Stomach (tissue), 9 donors: ENCODE data around the gene NME1. TPM values are rescaled to one million over a fixed set of nuclear protein-coding genes. Genes with fewer than 3 reads are reported as not detected.
A peak's percentile ranks its signal among the peaks of the same experiment; 100 is the strongest.
"Not testable (repeated sequence)": the region's sequence is repeated elsewhere in the genome, so short reads cannot be mapped to it uniquely, and the experiment has no call there.

Source experiments
- DNase-seq, 2 donors: peaks; one replicate each; pipeline versions ENCODE4 v3.0.0 to v3.0.0-alpha.2; 2013 to 2019
- H3K27ac ChIP-seq, 5 donors: fragments of 200-600 bp in 4 of 5; sonication (generic) in 4 of 5; one replicate each; pipeline ENCODE4 v1.5.1; 2013 to 2019; ENCODE audit warnings: mild to moderate bottlenecking in 1 of 5, moderate library complexity in 1 of 5
- H3K27me3 ChIP-seq, 3 donors: fragments of 200-600 bp; sonication (generic); one replicate each; pipeline ENCODE4 v1.5.1; 2017 to 2019; ENCODE audit warnings: mixed run types in 1 of 3
- H3K36me3 ChIP-seq, 4 donors: fragments of 200-600 bp; sonication (generic); 1 replicate in 3 of 4; 2 replicates in 1 of 4; pipeline ENCODE4 v1.5.1; 2016 to 2019
- H3K4me1 ChIP-seq, 4 donors: fragments of 200-600 bp; sonication (generic); one replicate each; pipeline ENCODE4 v1.5.1; 2016 to 2019
- H3K4me3 ChIP-seq, 4 donors: fragments of 200-600 bp; sonication (generic) in 3 of 4; one replicate each; pipeline ENCODE4 v1.5.1; 2016 to 2019; ENCODE audit warnings: mild to moderate bottlenecking in 1 of 4
- H3K9me3 ChIP-seq, 4 donors: fragments of 200-600 bp; sonication (generic); one replicate each; pipeline ENCODE4 v1.5.1; 2016 to 2019
- CTCF ChIP-seq, 7 experiments: fragments of 450-650 bp in 4 of 7; fragments of 200-600 bp in 3 of 7; sonication (generic) in 3 of 7; IDR thresholded peaks; one replicate each; pipeline ENCODE4 v1.5.1; 2016 to 2019; ENCODE audit warnings: antibody characterized with exemption in 7 of 7, control low read depth in 2 of 7, mild to moderate bottlenecking in 1 of 7
- EP300 ChIP-seq: sonication (generic); formaldehyde crosslinking; IDR thresholded peaks from one replicate; pipeline ENCODE4 v1.6.1; 2017; ENCODE audit warnings: antibody characterized with exemption
- POLR2A ChIP-seq, 4 donors: fragments of 450-650 bp; IDR thresholded peaks; one replicate each; pipeline ENCODE4 v1.6.1; 2016; ENCODE audit warnings: antibody characterized with exemption in 4 of 4, control low read depth in 2 of 4, mild to moderate bottlenecking in 1 of 4, moderate library complexity in 1 of 4
- POLR2AphosphoS5 ChIP-seq, 3 donors: sonication (generic); formaldehyde crosslinking; IDR thresholded peaks; one replicate each; pipeline ENCODE4 v1.6.1; 2016; ENCODE audit warnings: antibody characterized with exemption in 3 of 3
- WGBS, 5 donors: extraction: QIAGEN DNeasy Blood & Tissue Kit in 3 of 5; methylation state at CpG; one replicate each; pipeline versions ENCODE4 v1.1.5 to v1.1.7; 2013 to 2018; 5-methylcytosine and 5-hydroxymethylcytosine counted together
- intact Hi-C: fragments of 100-400 bp; cut with DNase I; formaldehyde crosslinking; loops from one replicate; pipeline ENCODE4 v1.15.1; 2023; ENCODE audit warnings: low total_unique reads
- polyA plus RNA-seq, 3 donors: library from polyadenylated mRNA; stranded (reverse); fragments of 200-250 nt; gene quantifications; one replicate each; pipeline ENCODE4 v1.2.3, GENCODE V29; 2013
- total RNA-seq, 5 donors: library from RNA; depleted of rRNA; stranded (reverse); fragments of >200 nt; gene quantifications; one replicate each; pipeline versions ENCODE4 v1.1.0 to v1.2.3, GENCODE V29; 2014 to 2016
- donor health status: healthy with polysubstance abuse.
- donor health status: Bipolar disorder and iron deficiency.
- donor health status: healthy.

NME1 gene
- total and polyA plus RNA-seq, 8 donors: 2.2 to 135 (median 44.1) TPM; not detected in 1

GRCh38 chr17:51166987-51167931, 13.9 kb downstream of the NME1 start:
- H3K4me3 ChIP-seq: peak overlapping the region; percentile 77 to 97 (median 94)
- 11 to 29% (median 13%) methylated on average over 20 to 42 of the region's 42 CpGs for WGBS, 5 donors

GRCh38 chr17:51169340-51169739, 16.0 kb downstream of the NME1 start:
- TF ChIP-seq EP300: no peak
- TF ChIP-seq CTCF (IDR thresholded peaks at IDR 0.05): no peak
- no peak for TF ChIP-seq POLR2A (IDR thresholded peaks at IDR 0.05)
- TF ChIP-seq POLR2AphosphoS5 (IDR thresholded peaks at IDR 0.05): no peak

More at GRCh38 chr17:51166987-51167931, 13.9 kb downstream of the NME1 start:
- H3K4me1 ChIP-seq: peaks cover 9 to 27% (median 23%) of the 10 kb centered on the region in 4 donors
- intact Hi-C loops: no loop called here
- peaks cover 37 to 56% (median 54%) of the 10 kb centered on the region in 4 donors for H3K36me3 ChIP-seq
- peak; percentile 53 to 81 for DNase-seq
- H3K27me3 ChIP-seq: no peaks in the 10 kb centered on the region
- H3K27ac ChIP-seq: peak overlapping the region; percentile 80 to 95 (median 95)
- TF ChIP-seq CTCF (IDR thresholded peaks at IDR 0.05) (peak in 5 of 7 experiments; percentile 10 to 71 (median 60)), POLR2A (IDR thresholded peaks at IDR 0.05) (no peak)
- H3K9me3 ChIP-seq: no peaks in the 10 kb centered on the region

GRCh38 chr17:51170736-51171135, 17.4 kb downstream of the NME1 start:
- no peaks in the 10 kb centered on the region for H3K27me3 ChIP-seq

More at GRCh38 chr17:51169340-51169739, 16.0 kb downstream of the NME1 start:
- 84 to 100% (median 93%) methylated on average over 1 of the region's 1 CpG for WGBS, 5 donors
- Histone ChIP-seq H3K36me3 (peaks cover 38 to 65% (median 60%) of the 10 kb centered on the region in 4 donors), H3K27me3 (no peaks in the 10 kb centered on the region), H3K9me3 (no peaks in the 10 kb centered on the region), H3K4me3 (no peak overlapping the region), H3K27ac (no peak overlapping the region), H3K4me1 (peaks cover 9 to 27% (median 23%) of the 10 kb centered on the region in 4 donors)
- DNase-seq: no peak
- intact Hi-C loops: no loop called here

GRCh38 chr17:51172030-51172429, 18.7 kb downstream of the NME1 start:
- H3K27ac ChIP-seq, intact Hi-C loops, H3K27me3 ChIP-seq, H3K9me3 ChIP-seq, DNase-seq, H3K4me3 ChIP-seq: not testable (repeated sequence)
- Histone ChIP-seq H3K4me1 (peaks cover 7 to 18% (median 10%) of the 10 kb centered on the region in 4 donors), H3K36me3 (peaks cover 38 to 80% (median 63%) of the 10 kb centered on the region in 4 donors)
- 87 to 97% (median 91%) methylated on average over 9 of the region's 9 CpGs for WGBS, 5 donors

More at GRCh38 chr17:51170736-51171135, 17.4 kb downstream of the NME1 start:
- TF ChIP-seq EP300 (no peak), CTCF (IDR thresholded peaks at IDR 0.05) (no peak), POLR2AphosphoS5 (IDR thresholded peaks at IDR 0.05) (no peak), POLR2A (IDR thresholded peaks at IDR 0.05) (no peak)
- Histone ChIP-seq H3K4me1 (peaks cover 9 to 20% (median 15%) of the 10 kb centered on the region in 4 donors), H3K9me3 (no peaks in the 10 kb centered on the region), H3K4me3 (no peak overlapping the region), H3K27ac (no peak overlapping the region), H3K36me3 (peaks cover 38 to 75% (median 63%) of the 10 kb centered on the region in 4 donors)
- intact Hi-C loops: no loop called here
- WGBS, 5 donors: 77 to 90% (median 86%) methylated on average over 2 of the region's 2 CpGs
- DNase-seq: no peak
